ENCODE data around the gene NOD1.
"Not testable (repeated sequence)": the region's sequence is repeated elsewhere in the genome, so short reads cannot be mapped to it uniquely, and the experiment has no call there.

NOD1 gene, protein sequence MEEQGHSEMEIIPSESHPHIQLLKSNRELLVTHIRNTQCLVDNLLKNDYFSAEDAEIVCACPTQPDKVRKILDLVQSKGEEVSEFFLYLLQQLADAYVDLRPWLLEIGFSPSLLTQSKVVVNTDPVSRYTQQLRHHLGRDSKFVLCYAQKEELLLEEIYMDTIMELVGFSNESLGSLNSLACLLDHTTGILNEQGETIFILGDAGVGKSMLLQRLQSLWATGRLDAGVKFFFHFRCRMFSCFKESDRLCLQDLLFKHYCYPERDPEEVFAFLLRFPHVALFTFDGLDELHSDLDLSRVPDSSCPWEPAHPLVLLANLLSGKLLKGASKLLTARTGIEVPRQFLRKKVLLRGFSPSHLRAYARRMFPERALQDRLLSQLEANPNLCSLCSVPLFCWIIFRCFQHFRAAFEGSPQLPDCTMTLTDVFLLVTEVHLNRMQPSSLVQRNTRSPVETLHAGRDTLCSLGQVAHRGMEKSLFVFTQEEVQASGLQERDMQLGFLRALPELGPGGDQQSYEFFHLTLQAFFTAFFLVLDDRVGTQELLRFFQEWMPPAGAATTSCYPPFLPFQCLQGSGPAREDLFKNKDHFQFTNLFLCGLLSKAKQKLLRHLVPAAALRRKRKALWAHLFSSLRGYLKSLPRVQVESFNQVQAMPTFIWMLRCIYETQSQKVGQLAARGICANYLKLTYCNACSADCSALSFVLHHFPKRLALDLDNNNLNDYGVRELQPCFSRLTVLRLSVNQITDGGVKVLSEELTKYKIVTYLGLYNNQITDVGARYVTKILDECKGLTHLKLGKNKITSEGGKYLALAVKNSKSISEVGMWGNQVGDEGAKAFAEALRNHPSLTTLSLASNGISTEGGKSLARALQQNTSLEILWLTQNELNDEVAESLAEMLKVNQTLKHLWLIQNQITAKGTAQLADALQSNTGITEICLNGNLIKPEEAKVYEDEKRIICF

DNA sequence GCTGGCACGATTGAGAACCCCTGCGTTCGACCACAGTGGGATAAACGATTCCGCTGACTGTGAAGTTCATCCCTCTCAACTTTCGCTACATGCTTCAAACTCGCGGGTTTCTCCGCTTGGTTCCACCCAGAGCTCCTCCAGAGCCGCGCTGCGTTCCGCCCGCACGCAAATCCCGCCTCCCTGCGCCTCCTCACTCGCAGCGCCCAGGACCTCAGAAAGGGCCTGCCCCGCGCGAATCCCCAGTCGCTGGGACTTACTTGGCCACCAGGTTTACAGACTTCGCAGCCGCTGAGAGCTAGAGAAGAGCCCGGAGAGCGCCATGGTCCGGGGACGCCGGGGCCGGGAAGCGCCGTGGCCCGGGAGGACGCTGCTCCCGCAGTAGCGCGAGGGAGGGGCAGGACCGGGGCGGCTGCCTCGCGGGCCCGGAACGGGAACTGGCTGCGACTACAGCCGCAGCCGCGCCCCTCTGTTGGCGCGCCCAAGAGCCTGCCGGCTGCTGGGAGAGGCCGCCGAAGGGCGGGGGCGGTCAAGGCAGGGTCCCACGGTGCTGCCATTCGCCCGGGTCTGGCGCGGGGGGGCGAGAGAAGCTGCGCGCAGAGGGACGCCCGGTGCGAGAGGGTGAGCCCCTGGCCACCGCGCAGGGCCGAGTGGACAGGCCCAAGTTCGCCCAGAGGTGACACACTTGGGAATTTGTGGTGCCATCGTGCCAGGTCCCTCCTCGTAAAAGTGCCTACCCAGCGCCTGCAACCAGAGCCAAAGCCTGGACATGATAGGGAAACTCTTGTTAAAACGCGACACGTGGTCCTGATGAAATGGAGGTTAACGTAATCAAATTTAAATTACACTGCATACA lies at the start of gene NOD1:
NOD1 (minus strand) TSS at position 436 of the 853 bp plus-strand sequence. CDS start 21,863 bp downstream, outside the sequence.
- DNase-seq (ENCODE audit: low spot score) = peak; percentile 83

DNA sequence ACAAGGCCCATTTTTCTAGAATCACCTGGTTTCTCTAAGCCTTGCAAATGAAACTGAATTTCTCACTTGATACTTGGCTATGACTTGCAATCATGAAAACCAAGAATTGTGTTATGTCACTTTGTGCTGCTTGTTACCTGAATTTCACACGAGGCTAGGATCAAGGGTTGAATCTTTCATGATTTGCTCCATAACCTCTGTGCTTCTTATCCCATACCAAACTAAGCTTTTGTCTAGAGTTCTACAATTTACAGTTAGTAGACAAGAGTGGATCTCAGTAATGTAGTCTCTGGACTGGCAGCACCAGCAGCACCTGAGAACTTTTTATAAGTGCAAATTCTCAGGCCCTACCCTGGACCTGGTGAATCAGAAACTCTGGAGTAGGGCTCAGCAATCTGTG lies 48.7 kb upstream of the NOD1 start:
- not testable (repeated sequence) for DNase-seq (ENCODE audit: low spot score)

DNA sequence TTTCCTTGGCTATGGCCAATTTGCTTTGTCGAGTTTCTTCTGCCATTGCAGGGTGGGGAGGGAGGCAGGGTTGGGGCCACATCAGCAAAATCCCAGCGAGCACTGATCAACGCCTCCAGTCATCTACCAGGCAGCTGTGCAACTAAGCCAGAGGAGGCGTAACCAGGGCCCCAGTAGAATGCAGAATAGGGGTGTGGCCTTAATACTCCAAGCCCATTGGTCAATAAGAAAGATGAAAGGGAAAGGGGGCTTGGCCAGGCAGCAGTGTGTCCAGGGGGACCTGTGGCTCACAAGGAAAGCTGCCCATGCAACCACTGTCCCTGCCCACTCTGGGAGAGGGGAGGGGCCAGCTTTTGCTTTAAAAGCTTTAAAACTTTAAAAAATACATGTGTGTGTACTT lies 47.6 kb upstream of the NOD1 start:
- DNase-seq (ENCODE audit: low spot score) = no peak

DNA sequence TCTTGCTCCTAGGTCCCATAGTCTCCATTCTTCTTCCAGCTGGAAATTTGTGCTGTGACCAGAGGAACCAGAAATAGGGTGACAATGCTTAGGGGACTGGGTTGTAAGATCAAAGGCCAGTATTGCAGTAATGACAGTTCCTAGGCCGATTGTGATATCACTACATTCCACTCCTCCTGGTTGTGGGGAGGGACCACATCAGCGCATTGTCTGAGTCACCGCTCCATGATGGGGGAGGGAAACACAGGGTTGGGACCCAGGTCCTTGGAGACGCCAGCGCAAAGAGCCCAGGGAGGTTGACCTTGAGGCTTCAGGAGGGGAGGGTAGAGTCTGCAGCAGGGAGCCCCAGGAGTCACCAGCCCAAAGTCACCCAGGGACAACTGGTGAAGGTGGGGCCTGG lies 46.8 kb upstream of the NOD1 start:
- DNase-seq (ENCODE audit: low spot score) = no peak

DNA sequence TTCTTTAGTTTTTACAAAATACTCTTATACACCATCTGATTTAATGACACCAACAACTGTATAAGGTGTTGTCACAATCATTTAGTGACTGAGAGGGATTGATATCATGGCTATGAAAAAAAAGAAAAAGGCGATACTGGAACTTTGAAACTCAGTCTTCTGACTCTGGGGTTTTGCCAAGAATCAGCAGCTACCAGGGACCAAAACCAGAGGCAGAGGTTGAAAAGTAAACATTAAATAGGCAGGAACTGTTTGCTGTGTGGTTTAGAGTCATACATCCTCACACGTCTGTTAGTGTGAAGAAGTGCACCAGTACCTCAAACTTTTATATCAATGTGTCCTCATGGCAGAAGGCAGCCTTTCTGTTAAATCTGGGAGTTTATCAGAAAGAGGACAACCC lies 46.0 kb upstream of the NOD1 start:
- no peak for DNase-seq (ENCODE audit: low spot score)

DNA sequence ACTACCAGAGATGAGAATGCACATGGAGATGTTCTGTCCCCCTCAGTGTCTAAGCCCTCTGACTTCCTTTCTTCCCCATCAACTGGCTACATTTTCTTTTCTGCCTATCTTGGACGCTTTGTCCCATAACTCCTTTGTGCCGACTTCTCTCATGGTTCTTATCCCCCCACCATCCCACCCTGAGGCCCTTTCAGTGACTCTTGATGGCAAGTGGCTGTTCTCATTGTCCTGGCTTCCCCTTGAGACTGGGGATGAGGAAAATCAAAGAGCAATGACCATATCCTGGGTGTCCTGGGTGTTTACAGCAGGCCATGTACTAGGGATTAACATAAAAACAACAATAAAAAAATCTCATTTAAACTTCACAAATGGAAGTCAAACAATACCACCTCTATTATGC lies 44.9 kb upstream of the NOD1 start:
- DNase-seq (ENCODE audit: low spot score) = no peak

DNA sequence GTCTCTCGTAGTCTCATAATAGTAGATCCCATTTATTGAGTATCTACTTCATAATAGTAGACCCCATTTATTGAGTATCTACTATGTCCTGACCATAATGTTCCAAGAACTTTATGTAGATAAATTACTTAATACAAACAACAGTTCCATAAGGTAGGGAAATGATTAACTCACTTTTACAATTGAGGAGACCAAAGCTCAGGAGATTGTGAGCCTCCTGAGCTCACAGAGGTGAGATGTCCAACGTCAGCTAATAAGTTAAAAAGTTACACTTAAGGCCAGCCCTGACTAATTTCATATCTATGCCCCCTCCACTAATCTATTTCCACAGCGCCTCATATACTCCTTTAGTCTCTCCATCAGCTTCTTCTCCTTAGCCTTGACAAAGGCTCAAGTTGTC lies 43.6 kb upstream of the NOD1 start:
- DNase-seq (ENCODE audit: low spot score) = no peak

DNA sequence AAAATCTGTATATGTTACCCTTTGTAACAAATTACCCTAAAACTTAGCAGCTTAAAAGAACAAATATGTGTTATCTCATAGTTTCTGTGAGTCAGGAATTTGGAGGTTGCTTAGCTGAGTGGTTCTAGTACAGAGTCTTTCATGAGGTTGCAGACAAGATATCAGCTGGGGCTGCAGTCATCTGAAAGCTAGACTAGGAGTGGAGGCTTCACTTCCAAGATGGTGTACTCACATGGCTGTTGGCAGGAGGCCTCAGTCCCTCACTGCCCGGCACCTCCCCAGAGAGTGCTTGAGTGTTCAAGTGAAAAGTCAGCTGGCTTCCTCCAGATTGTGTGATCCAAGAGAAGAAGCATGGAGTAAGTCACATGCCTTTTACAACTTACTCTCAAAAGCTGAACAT lies 42.9 kb upstream of the NOD1 start:
- DNase-seq (ENCODE audit: low spot score) = peak; percentile 44

DNA sequence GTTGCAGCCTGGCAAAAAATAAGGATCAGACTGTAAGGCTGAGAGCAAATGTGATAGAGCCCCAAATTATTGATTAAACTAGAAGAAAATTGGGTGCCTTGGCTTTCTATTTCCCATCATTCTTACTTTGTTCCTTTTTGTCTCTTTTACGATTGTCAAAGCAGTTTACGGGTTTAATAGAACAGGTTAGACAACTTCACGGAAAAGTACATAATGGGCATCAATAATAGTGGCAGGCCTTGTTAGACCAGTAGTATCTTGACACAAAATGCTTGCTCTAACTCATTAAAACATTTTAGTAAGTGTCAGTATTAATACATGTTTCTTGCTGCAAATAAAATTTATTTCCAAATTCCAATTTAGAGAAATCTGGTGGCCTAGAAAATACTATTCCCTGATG lies 40.5 kb upstream of the NOD1 start:
- no peak for DNase-seq (ENCODE audit: low spot score)

GRCh38 chr7:30515761-30516160 lies 37.2 kb upstream of the NOD1 start:
- no peak for DNase-seq (ENCODE audit: low spot score)

- no peak for DNase-seq (ENCODE audit: low spot score)
These were observed 36.2 kb upstream of the NOD1 start for GRCh38 chr7:30514776-30515175.

GRCh38 chr7:30514177-30514576 lies 35.6 kb upstream of the NOD1 start:
- no peak for DNase-seq (ENCODE audit: low spot score)

DNA sequence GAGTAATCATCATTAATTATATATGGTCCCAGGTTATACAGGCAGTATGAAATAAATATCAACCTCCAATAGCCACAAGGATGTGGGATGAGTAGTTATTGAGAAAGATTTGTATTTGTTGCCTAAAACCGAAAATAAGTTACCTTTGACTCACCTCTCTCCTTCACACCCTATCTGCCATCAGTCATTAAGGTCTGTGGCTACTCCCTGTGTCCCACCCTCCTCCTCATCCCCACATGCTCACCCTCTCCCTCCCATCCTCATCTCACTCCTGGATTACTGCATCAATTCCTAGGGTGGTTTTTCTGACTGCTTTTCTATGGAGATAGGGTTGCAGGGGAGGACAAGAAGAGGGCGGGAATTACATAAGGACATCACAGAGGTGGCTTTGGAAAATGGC lies 35.2 kb upstream of the NOD1 start:
- no peak for DNase-seq (ENCODE audit: low spot score)

DNA sequence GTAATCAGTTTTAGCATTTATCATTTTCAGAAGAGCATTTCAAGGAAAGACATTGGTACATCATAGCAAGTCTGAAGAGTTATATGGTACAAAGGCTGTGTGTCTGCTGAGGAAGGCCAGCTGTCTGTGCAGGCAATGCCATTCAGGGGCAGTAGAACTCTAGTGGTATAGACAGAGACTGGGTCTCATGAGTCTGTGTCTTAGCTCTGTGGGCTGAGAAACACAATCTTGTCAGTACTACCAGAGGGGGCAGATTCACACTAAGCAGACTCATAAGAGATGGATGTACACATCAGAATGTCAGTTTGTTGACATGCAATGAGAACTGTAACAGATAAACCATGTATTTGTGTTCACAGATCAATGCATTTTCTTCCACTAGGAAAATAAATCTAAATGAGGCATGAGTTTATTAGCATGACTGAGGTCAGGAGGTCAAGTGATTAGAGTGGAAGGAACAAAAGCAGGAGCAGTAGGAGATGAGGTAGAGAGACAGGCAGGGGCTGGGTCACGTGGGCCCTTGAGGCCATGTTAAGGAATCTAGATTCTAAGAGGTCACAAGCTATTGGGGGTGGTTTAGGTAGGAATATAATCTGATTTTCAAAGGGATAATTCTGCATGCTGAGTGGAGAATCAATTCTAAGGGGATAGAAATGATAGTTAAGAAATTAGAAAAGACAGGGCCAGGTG lies 33.5 kb upstream of the NOD1 start:
- DNase-seq (ENCODE audit: low spot score) = no peak

GRCh38 chr7:30511494-30511893 lies 32.9 kb upstream of the NOD1 start:
- DNase-seq (ENCODE audit: low spot score) = no peak

- peak; percentile 28 for DNase-seq (ENCODE audit: low spot score)
These were observed 31.8 kb upstream of the NOD1 start for GRCh38 chr7:30510124-30511075.

DNA sequence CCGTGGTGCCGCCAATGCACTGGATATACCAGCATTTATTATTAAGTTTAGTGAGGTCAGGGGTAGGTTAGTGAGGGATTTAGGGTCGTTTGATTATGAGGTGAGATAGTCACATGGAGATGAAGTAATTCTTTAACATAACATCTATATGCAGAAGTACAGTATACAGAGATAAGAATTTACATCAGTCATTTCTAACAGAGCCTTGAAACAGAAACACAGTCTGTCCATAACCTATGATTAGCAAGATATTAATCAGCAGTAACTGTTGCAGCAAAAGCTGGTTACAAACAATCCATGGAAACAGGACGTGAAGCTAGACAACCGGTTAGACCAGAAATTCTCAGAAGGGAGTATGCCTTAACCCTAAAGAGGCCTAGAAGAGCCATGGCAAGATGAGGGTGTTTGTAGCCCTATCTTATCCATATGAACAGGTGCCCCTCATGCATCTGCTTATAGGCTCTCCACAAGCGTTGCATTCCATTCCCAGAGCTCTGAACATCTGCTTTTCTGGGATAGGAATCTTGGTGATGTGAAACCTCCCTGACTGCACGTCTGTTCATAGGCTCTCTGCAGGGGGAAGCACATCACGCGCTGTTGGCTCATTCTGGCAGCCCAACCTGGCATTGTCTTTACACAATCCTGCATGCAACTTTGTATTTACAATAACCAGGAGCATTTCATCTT lies 30.7 kb upstream of the NOD1 start:
- not testable (repeated sequence) for DNase-seq (ENCODE audit: low spot score)

DNA sequence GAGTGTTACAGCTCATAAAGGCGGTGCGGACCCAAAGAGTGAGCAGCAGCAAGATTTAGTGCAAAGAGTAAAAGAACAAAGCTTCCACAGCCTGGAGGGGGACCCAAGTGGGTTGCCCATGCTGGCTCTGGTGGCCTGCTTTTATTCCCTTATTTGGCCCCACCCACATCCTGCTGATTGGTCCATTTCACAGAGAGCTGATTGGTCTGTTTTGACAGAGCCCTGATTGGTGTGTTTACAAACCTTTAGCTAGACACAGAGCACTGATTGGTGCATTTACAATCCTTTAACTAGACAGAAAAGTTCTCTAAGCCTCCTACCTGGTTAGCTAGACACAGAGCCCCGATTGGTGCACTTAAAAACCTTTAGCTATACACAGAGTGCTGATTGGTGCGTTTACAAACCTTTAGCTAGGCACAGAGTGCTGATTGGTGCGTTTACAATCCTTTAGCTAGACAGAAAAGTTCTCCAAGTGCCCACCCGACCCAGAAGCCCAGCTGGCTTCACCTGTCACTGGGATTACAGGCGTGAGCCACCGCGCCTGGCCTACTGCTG lies 28.8 kb upstream of the NOD1 start:
- not testable (repeated sequence) for DNase-seq (ENCODE audit: low spot score)

DNA sequence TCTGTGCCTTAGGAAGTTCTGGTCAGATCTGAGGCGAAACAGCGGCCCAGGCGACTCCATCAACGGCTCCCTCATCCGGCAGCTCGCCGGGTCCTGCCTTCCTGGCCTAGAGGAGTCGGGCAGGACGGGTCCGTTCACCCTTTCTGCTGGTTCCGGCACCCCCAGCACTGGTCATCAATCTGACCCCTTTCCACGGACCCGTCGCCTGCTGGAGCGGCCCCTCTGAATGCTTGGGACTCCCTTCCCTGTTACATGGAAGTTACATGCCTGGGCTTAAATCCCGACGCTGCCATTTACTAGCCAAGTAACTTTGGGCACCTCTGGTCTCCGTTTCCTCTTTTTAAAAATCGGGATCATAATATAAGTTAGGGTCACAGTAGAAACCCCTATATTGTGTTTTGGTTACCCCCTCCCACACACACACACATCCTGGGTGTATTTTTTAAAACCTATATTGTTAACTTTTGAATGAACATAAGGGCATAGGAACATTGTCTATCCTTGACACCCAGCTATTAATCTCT lies 26.7 kb upstream of the NOD1 start:
- DNase-seq (ENCODE audit: low spot score) = no peak
